Choroid plexus epithelial cell (primary cell): ENCODE results near the gene OR2C1.

Experiments used
- DNase-seq: peaks from one replicate; pipeline ENCODE4 v3.0.0-alpha.2; 2010; ENCODE audit warnings: low read depth
- H3K4me3 ChIP-seq: 2 replicates; pipeline ENCODE4 v1.5.1; 2011; ENCODE audit warnings: low read depth, mild to moderate bottlenecking, control low read depth, low read length, moderate library complexity
- CTCF ChIP-seq: conservative IDR thresholded peaks from 2 replicates; pipeline ENCODE4 v1.5.1; 2011; ENCODE audit warnings: low read depth, mild to moderate bottlenecking, control low read depth, inconsistent platforms, low read length, moderate library complexity

The OR2C1 gene

GRCh38 chr16:3388325-3388724 is 32.6 kb downstream of the OR2C1 start:
- no peak for DNase-seq
- TF ChIP-seq CTCF = no peak
- no peak overlapping the region for H3K4me3 ChIP-seq

GRCh38 chr16:3389663-3390338 is 34.1 kb downstream of the OR2C1 start:
- DNase-seq = no peak
- H3K4me3 ChIP-seq = no peak overlapping the region
- no peak for TF ChIP-seq CTCF

- TF ChIP-seq CTCF = no peak
- no peak for DNase-seq
- peak overlapping the region; percentile 90 for H3K4me3 ChIP-seq
Measured at GRCh38 chr16:3400446-3400778, 44.7 kb downstream of the OR2C1 start.

GRCh38 chr16:3400779-3401688 is 45.3 kb downstream of the OR2C1 start, which contains the start of the genes ZNF174 and ZSCAN32:
ZNF174 (plus strand) TSS chr16:3401215; CDS start chr16:3402005, 790 bp downstream.
ZSCAN32 (minus strand) TSS chr16:3401004; CDS start chr16:3397557, 3,447 bp downstream.
- no peak for TF ChIP-seq CTCF
- peak; percentile 100 for DNase-seq
- H3K4me3 ChIP-seq = peak within 1 kb of the TSS; percentile 90

- DNase-seq = peak; percentile 47
- peak overlapping the region; percentile 90 for H3K4me3 ChIP-seq
- TF ChIP-seq CTCF = no peak
Measured at GRCh38 chr16:3401719-3402397, 46.2 kb downstream of the OR2C1 start.
